GM12892 (cell line): ENCODE data around the gene GFRA1.

Experiments used
- POLR2A ChIP-seq: IDR thresholded peaks from 2 replicates; pipeline ENCODE4 v1.6.1; 2011; ENCODE audit warnings: low read depth, low read length, control low read depth
- POLR2AphosphoS5 ChIP-seq: IDR thresholded peaks from 2 replicates; pipeline ENCODE4 v1.6.1; 2011; ENCODE audit warnings: low read depth, low read length, control low read depth
- TAF1 ChIP-seq: IDR thresholded peaks from 2 replicates; pipeline ENCODE4 v1.6.1; 2011; ENCODE audit warnings: low read depth, mild to moderate bottlenecking, control low read depth, low read length, borderline replicate concordance

GRCh38 chr10:116209781-116210180 is 63.2 kb downstream of the GFRA1 start:
- no peak for TF ChIP-seq POLR2A
- TF ChIP-seq POLR2AphosphoS5: no peak
- no peak for TF ChIP-seq TAF1
